ENCODE measurements around the gene SH3RF2. TPM values are rescaled to one million over a fixed set of nuclear protein-coding genes. Genes with fewer than 3 reads are reported as not detected.

The SH3RF2 gene
- total RNA-seq, 2 experiments from 2014 or later = not detected

DNA sequence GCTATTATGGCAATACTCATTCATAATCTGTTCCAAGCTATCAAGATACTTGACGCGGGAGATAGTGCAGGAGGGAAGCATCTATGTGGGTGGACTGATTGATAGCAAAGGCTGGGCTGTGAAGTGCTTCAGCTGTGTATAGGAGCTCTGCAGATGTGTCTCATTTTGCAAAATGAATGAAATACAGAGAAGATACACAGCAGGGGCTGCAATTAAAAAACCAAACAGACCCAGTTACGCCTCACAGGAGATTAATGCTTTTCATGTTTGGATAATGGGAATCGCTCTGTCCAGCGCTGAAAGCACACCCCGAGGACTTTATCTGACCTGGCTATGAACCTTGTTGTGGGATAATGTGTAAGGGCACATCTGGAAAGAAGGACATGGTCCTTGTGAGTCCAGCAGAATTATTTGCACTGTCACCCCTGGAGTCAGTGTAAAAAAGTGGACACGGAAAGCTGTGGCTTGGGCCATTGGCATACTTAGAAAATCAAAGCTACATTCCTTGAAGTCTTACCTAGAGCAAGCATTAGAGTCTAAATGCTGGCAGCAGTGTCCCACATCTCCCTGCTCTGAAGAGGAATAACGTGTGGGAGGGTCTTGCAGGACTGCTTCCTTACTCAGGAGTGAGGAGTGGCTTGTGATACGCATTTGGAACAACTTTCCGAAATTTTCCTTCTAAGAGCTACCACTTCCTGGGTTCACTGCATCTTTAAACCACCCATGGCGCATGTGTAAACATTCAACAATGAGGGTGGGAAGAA, 2.6 kb downstream of the SH3RF2 start:
- H3K9me3 Mint-ChIP-seq = no peaks in the 10 kb centered on the region
- peaks cover 18% of the 10 kb centered on the region for H3K4me1 Mint-ChIP-seq (ENCODE audit: low read depth)
- ChIA-PET POLR2A (no interaction called here), CTCF (no interaction called here)
- H3K27ac Mint-ChIP-seq = no peak overlapping the region
- H3K4me3 Mint-ChIP-seq = no peak overlapping the region
- no peak for DNase-seq
- intact Hi-C loops (cut with micrococcal nuclease) = no loop called here
- H3K36me3 Mint-ChIP-seq (ENCODE audit: low read depth) = no peaks in the 10 kb centered on the region
- peaks cover 28% of the 10 kb centered on the region for H3K27me3 Mint-ChIP-seq
- ATAC-seq = no peak
- TF ChIP-seq, protein P1, sequence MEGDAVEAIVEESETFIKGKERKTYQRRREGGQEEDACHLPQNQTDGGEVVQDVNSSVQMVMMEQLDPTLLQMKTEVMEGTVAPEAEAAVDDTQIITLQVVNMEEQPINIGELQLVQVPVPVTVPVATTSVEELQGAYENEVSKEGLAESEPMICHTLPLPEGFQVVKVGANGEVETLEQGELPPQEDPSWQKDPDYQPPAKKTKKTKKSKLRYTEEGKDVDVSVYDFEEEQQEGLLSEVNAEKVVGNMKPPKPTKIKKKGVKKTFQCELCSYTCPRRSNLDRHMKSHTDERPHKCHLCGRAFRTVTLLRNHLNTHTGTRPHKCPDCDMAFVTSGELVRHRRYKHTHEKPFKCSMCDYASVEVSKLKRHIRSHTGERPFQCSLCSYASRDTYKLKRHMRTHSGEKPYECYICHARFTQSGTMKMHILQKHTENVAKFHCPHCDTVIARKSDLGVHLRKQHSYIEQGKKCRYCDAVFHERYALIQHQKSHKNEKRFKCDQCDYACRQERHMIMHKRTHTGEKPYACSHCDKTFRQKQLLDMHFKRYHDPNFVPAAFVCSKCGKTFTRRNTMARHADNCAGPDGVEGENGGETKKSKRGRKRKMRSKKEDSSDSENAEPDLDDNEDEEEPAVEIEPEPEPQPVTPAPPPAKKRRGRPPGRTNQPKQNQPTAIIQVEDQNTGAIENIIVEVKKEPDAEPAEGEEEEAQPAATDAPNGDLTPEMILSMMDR (IDR thresholded peaks at IDR 0.05) = no peak

DNA sequence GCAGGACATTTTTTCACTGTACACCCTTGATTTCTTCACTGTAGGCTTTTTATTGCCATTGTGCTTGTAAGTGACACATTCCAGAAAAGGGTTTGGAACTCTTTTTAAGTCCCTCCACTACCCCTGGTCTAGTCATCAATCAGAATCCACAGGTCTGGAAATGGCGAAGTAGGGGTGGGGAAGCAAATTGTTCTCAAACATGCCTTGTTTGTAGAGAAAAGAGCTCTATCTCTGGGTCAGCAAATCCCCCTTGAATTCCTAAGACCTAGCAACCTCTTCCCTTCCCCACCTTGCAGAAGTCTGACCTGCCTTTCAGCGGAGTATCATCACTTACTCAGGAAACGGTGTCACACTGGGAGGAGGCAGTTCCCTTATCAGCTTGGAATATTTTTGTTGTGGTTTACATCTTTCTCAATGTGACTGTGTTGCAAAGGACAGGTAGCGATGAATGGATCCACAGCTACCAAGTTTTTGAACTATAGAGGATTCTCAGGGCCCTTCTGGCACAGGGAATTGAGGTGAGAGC, 3.2 kb downstream of the SH3RF2 start:
- CTCF ChIA-PET = no interaction called here
- DNase-seq (no peak), ATAC-seq (no peak)
- POLR2A ChIA-PET = interaction anchor here (0.5 kb wide), 1 partner anchor 40 kb away, joined by 3 read pairs; no protein-coding TSS in a partner anchor
- no peak overlapping the region for H3K27ac Mint-ChIP-seq
- TF ChIP-seq, protein P1 (IDR thresholded peaks at IDR 0.05) = no peak
- no peak overlapping the region for H3K4me3 Mint-ChIP-seq
- H3K4me1 Mint-ChIP-seq (ENCODE audit: low read depth) = peaks cover 18% of the 10 kb centered on the region
- H3K36me3 Mint-ChIP-seq (ENCODE audit: low read depth) = no peaks in the 10 kb centered on the region
- intact Hi-C loops (cut with micrococcal nuclease) = no loop called here
- no peaks in the 10 kb centered on the region for H3K9me3 Mint-ChIP-seq
- peaks cover 30% of the 10 kb centered on the region for H3K27me3 Mint-ChIP-seq

DNA sequence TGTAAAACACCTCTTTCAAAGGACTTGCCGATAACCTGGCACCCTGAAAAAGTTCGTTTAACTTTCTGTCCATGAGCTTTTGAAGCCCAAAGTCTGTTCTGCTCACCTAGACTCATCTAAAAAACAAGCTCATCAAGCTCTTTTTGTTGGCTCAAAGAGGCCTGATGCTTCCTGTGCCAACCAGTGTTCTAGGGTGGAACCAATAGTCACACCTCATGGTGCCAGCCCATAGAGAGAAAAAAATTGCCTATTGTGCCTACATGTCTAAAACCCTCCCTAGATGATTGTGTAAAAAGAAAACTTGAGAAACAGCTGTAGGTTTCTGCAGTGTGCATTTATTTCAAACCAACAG, 4.7 kb downstream of the SH3RF2 start:
- Mint-ChIP-seq H3K27ac (no peak overlapping the region), H3K27me3 (peaks cover 31% of the 10 kb centered on the region), H3K4me3 (no peak overlapping the region), H3K9me3 (no peaks in the 10 kb centered on the region), H3K4me1 (ENCODE audit: low read depth) (peaks cover 25% of the 10 kb centered on the region), H3K36me3 (ENCODE audit: low read depth) (no peaks in the 10 kb centered on the region)
- no peak for DNase-seq
- ChIA-PET CTCF (no interaction called here), POLR2A (no interaction called here)
- TF ChIP-seq, protein P1 (IDR thresholded peaks at IDR 0.05) = no peak
- ATAC-seq = no peak
- intact Hi-C loops (cut with micrococcal nuclease) = no loop called here

DNA sequence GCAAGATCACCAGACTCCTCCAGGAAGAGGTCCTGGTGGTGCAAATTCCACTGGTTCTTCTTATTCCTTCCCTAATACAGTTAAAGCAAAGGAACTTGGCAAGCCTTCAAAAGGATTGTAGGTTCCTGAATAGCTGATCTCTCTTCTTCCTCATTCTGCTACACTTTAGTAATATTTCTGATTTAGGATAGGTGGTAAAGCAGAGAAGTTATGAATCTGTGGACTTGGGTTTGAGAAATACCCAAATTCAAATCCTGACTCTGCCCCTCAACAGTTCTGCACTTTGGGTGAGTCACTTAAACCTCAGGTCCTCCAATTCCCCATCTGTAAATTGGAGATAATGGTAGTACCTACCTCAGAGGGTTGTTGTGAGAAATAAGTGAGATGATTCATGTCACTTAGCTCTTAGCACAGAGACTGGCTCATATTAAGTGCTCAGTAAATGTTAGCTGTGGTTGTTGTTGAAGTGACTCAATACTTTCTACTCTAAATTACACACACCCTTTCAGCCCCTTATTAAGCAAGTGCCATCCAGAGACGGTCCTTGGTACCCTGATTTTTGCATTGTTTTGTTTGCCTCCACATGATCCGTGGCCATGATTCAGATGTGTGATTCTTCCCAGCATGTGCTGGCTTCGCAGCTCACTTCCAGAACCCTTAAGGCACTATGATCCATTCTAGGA, 5.2 kb downstream of the SH3RF2 start:
- intact Hi-C loops (cut with micrococcal nuclease) = no loop called here
- POLR2A ChIA-PET = interaction anchor here (1.1 kb wide), 1 partner anchor 106 kb away, joined by 3 read pairs; no protein-coding TSS in a partner anchor
- Mint-ChIP-seq H3K27me3 (peaks cover 26% of the 10 kb centered on the region), H3K9me3 (no peaks in the 10 kb centered on the region), H3K27ac (no peak overlapping the region), H3K4me1 (ENCODE audit: low read depth) (peaks cover 26% of the 10 kb centered on the region), H3K36me3 (ENCODE audit: low read depth) (no peaks in the 10 kb centered on the region), H3K4me3 (no peak overlapping the region)
- ATAC-seq (peak; percentile 55), DNase-seq (no peak)
- TF ChIP-seq, protein P1 (IDR thresholded peaks at IDR 0.05) = no peak
- CTCF ChIA-PET = interaction anchor here (0.9 to 1.1 kb wide), 2 partner anchors 116 to 1750 kb away, joined by 3 read pairs; no protein-coding TSS in a partner anchor

DNA sequence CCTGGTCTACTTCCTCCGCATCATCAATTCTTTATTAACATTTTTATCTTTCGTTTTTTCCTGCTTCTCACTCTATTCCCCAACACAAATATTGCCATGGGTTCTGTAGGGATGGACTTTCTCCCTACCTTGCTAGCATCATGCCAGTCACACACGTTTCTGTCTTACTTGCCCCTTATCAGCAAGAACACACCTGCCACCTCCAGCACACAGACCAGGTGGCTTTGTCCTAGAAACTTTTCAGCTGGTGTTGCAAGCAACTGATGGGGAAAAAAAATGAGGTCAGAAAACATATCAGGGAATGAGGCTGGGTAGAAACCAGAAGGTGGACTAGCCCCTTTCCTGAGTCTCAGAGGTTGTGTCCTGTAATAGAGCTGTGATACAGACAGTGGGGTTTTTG, 5.8 kb downstream of the SH3RF2 start:
- no peaks in the 10 kb centered on the region for H3K36me3 Mint-ChIP-seq (ENCODE audit: low read depth)
- peaks cover 22% of the 10 kb centered on the region for H3K27me3 Mint-ChIP-seq
- intact Hi-C loops (cut with micrococcal nuclease) = no loop called here
- TF ChIP-seq, protein P1 (IDR thresholded peaks at IDR 0.05) = no peak
- POLR2A ChIA-PET = interaction anchor here (1.1 kb wide), 1 partner anchor 106 kb away, joined by 3 read pairs; no protein-coding TSS in a partner anchor
- DNase-seq (no peak), ATAC-seq (no peak)
- no peaks in the 10 kb centered on the region for H3K9me3 Mint-ChIP-seq
- peaks cover 24% of the 10 kb centered on the region for H3K4me1 Mint-ChIP-seq (ENCODE audit: low read depth)
- CTCF ChIA-PET = interaction anchor here (0.9 to 1.1 kb wide), 2 partner anchors 116 to 1751 kb away, joined by 3 read pairs; no protein-coding TSS in a partner anchor
- no peak overlapping the region for H3K4me3 Mint-ChIP-seq
- no peak overlapping the region for H3K27ac Mint-ChIP-seq

Measured in activated CD8-positive, alpha-beta T cell treated with anti-CD3 and anti-CD28 coated beads for 36 hours (primary cell).